Cardiac septum (tissue), 1 donor: Measurements from ENCODE around the gene TMEM63C. TPM values are rescaled to one million over a fixed set of nuclear protein-coding genes. Genes with fewer than 3 reads are reported as not detected.
A peak's percentile ranks its signal among the peaks of the same experiment; 100 is the strongest.

Source experiments
- DNase-seq: peaks from one replicate; pipeline ENCODE4 v3.0.0-alpha.2; 2020; ENCODE audit warnings: low spot score
- intact Hi-C: fragments of 100-400 bp; cut with DNase I; formaldehyde crosslinking; loops from one replicate; pipeline ENCODE4 v1.14.0; 2022
- long read RNA-seq: library from polyadenylated mRNA; unstranded; transcript quantifications from one replicate; pipeline ENCODE4 v2.0.0, GENCODE V29; 2021
- total RNA-seq: library from RNA; stranded (reverse); fragmentation: NEBNext Ultra II Directional; extraction: Animal tissue kit (Norgen Biotek cat#: 25700); gene quantifications from one replicate; pipeline ENCODE4 v1.2.1, GENCODE V29; 2021
- donor health status: DM: no; HTN: no; CAD: no.

Gene TMEM63C, protein sequence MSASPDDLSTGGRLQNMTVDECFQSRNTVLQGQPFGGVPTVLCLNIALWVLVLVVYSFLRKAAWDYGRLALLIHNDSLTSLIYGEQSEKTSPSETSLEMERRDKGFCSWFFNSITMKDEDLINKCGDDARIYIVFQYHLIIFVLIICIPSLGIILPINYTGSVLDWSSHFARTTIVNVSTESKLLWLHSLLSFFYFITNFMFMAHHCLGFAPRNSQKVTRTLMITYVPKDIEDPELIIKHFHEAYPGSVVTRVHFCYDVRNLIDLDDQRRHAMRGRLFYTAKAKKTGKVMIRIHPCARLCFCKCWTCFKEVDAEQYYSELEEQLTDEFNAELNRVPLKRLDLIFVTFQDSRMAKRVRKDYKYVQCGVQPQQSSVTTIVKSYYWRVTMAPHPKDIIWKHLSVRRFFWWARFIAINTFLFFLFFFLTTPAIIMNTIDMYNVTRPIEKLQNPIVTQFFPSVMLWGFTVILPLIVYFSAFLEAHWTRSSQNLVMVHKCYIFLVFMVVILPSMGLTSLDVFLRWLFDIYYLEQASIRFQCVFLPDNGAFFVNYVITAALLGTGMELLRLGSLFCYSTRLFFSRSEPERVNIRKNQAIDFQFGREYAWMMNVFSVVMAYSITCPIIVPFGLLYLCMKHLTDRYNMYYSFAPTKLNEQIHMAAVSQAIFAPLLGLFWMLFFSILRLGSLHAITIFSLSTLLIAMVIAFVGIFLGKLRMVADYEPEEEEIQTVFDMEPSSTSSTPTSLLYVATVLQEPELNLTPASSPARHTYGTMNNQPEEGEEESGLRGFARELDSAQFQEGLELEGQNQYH
- 0.46 TPM for total RNA-seq
- long read RNA-seq: 0 reads

DNA sequence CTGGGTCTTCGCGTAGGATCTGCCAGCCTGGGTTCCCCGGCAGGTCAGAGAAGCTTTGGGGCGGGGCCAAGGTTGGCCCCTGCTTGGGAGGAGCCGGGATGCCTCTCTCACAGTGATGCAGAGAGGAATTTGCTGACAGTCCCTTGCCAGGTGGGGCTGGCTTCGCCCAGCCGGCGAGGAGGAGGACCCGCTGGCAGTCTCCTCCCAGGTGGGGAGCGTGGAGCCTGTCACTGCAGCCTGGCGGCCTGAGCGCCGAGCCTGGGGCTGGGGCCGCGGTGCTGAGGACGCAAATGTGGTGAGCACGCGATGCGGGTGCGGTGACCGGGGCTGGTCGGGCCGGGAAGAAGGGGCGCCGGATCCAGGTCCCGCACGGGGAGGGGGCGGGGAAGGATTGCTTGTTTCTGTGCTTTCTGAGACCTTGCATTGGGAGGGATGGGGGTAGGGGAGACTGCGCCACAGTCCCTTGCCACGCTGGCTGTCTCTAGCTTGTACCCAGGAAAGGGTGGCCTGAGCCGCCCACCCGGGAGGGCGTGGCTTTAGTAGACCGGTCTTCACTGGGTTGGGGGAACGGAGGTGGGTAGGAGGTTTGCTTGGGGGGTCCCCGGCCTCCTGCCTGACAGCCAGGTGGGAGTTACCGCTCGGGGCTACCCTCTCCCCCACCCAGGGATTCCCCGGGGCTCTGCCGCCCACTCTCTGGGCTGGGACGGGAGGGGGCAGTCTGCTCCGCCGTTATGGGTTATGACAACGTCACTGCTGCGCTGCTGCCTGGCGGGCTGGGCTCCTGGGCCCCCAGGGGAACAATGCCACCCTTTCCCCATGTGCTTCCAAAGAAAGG lies at the start of gene TMEM63C:
TSS of gene TMEM63C (plus strand) at position 196 of the 835 bp plus-strand sequence. CDS start 37,016 bp downstream, outside the sequence.
- peak; percentile 54 for DNase-seq
- intact Hi-C loops: no loop called here

DNA sequence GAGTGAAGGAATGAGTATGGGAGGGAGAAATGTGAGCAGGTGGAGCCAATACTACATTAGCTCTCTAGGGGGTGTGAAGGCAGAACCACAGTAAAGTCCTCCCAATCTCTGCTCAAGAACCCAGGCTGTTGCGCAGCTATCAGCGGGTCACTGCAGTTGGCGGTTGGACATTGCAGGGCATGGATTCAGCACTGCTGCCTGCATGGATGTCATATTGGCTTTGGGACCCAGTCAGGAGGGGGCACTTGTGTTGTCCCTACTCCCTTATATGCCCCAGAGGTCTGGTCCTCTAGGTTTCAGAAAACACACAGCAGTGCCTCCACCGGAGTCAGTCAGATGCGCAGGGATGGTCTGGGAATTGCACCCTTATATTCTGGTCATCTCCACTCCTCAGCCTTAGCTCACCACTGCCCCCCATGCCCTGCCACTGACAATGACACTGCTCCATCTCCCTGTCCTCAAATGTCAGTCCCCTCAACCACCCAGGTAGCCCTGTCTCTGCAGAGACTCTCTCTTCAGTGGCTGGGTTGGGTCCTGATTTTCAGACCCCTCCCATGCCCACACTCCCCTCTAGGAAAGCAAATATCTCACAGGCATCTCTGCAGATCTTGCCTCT lies 49.6 kb upstream of the TMEM63C start:
- DNase-seq: no peak
- intact Hi-C loops: no loop called here

DNA sequence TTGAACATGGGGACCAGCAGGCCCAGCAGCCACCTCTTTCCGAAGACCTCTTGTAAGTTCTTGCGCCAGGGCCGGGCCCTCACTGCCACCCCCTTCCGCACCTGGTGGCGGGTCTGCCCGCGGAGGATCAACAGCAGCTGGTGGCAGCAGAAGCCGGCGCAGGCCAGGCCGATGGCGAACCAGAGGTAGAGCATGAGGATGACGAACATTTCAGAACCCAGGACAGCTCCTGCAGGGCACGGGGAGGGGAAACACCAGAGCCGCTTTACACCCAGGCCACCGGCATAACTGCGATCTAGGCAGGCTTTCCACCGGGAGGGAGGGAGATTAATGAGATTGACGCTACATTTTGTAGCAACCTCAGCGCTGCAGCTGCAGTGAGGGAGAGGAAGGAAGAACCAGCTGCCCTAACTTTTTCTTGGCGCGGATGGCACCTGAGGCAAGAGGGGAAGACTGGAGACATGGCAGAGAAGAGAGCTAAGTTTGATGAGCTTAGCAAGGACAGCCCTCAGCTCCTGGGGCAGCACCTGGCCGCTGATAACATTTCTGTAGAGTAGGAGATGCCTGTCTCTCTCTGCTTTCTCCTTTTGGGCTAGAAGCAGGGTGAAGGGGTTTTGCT lies 47.8 kb upstream of the TMEM63C start:
- DNase-seq: no peak
- intact Hi-C loops: no loop called here

DNA sequence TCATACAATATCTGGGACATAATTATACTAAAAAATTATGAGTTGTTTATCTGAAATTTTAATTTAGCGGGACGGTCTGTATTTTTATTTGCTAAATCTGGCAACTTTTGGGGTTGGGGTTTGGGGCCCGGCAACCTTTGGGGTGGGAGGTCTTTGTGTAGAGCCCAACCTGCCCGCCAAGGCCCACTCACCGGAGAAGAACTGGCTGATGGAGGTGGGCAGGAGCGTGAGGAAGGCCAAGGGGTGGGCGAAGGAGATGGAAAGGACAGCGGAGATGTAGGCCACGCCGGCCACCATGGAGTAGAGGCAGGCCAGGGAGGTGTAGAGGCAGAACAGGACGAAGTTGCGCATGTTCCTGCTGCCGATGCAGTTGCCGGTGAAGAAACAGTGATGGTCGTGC lies 42.6 kb upstream of the TMEM63C start:
- intact Hi-C loops: no loop called here
- DNase-seq: no peak

DNA sequence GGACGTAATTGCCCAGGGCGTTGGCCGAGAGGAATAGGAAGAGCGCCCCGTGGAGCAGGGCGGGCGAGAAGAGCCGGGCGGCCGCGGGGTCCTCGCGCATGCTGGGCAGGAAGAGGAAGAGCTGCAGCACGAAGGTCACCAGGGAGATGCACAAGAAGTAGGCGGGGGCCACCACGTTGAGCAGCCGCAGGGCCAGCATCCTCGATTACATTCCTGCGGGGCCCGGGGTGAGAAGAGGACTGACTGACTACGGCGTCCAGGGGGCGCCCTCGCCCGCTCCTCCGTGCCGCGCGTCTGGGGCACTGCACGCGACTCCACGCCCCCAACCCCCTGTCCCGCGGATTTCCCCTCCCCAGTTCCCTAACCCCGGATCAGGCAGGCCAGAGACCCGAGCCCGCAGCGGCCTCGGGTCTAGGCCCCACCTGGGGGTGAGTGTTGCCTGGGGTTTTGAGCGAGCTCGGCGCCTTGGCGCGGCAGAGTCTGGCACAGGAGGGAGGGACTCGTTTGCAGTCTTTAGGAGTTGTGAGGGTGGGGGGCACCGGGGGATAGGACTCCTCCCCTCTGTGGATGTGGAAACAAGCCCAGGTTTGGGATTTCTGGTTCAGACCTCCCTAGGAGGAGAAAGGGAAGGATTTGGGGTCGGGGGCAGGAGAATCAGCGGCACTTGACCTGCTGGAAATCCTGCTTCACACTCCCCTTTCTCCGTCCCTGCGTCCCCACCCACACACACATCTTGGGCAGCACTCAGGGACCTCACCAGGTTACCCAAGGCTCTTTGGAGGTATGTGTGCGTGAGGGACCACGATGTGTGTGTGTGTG lies 41.8 kb upstream of the TMEM63C start:
- intact Hi-C loops: loop anchor here (5.0 kb wide), 1 partner anchor 58 kb away; no protein-coding TSS in a partner anchor
- DNase-seq: no peak

DNA sequence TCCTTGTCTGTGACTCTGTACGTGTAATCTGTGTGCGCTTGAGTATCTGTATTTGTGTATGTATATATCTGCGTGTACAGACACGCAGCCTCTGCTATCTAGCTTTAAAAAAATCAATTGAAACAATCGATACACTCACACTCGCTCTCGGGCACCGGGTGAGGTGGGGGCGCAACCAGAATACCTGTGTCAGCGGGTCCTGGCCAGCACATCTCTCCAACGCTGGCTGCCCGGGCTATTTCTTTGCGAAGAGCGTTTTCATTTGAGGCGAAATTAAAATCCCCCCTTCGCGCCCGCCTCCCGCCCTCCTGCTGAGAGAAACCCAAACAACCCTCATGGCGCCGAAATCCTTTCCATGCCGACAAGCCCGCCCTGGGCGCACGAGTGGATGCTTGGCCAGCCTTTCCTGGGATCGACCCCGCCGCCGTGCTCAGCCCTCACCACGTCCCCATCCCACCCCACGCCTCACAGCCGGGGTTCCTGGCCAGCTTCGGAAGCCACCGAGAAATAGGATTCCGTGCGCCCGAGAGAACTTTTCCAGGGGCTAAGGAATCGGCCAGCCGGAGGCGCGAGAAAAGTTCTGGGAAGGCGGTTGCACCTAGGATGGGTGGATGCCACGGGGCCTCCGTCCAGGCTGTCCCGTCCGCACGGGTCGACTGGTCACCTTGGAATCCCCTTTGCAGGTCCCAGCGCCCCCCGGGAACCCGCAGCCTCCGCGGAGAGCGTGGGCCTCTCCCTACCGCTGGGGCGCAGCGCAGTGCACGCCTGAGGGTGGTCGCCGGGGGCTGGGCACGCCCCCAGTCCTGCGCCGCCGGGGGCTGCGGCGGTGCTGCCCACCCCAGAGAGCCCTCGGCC lies 41.0 kb upstream of the TMEM63C start:
- peak; percentile 46 for DNase-seq
- intact Hi-C loops: loop anchor here (5.0 kb wide), 1 partner anchor 57 kb away; no protein-coding TSS in a partner anchor

DNA sequence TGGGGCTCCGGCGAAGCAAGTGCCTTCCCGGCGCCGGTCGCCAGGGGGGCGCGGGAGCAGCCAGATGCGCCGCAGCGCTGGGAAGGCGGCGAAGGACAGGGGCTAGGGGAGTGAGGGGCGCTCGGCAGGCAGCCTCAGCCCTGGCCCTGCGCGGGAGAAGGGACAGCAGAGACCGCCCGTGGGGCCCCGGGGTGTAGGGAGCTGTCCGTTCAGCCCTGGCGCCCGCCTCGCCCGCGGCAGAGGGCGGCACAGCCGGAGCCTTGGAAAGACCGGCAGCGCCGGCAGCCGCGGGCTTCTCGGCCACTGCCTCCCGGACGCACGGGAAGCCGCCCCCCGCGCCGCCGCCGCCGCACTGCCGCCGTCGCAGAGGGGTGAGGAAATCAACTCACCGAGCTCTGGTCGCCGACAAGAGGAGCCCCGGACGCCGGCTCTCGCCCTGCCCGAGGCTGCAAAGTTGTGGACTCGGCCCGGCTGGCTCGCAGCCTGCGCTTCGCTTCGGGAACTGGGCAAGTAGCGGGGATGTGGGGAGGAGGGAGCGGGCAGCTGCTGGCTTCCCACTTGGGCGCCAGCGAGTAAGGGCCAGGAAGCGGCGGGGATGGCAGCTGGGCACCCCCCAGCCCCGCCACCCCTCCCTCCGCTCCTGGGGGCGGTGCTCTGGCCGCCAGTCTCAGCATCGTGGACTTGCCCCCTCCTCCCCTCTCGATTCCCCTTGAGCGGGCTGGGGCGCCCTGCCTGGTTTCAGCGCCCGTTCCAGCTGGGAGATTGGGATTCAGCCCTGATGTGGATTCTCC lies 40.2 kb upstream of the TMEM63C start, which contains the start of gene ZDHHC22:
TSS of gene ZDHHC22 (minus strand) at position 578 of the 791 bp plus-strand sequence. CDS start 2,053 bp downstream, outside the sequence.
- intact Hi-C loops: loop anchor here (5.0 kb wide), 1 partner anchor 56 kb away; no protein-coding TSS in a partner anchor
- DNase-seq: peak; percentile 47

DNA sequence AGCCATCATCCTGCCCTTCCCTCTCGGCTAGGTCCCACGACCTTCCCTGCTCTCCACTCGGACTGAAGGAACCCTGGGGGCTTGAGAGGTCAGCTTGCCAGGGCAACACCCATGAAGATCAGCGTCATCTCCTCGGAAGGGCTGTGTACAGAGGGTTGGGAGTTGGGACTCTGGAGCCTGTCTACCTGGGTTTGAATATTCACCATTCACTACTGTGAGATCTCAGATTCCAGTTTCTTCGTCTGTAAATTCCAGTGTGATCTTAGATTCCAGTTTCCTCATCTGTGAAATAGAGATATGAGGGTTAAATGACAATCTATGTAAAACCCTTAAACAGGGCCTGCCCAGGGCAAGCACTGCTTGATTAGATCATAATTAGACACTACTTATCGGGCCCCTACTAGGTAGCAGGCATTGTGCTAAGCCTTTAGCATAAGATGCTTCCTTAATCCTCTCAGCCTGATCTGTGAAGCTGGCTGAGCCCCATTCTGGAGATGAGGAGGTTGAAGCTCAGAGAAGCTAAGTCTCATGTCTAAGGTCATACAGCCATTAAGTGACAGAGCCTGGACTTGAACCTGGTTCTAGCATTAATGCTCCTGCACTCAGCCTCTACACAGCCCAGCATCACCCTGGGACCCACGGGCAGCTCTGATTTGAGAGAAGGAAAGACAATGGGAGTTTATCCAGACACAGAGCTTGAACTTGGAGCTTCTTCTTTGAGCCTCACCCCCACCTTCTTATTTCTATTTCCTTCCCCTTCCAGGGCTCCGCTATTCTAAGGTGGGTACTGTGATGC lies 39.4 kb upstream of the TMEM63C start:
- intact Hi-C loops: loop anchor here (5.0 kb wide), 1 partner anchor 55 kb away; no protein-coding TSS in a partner anchor
- DNase-seq: peak; percentile 35

DNA sequence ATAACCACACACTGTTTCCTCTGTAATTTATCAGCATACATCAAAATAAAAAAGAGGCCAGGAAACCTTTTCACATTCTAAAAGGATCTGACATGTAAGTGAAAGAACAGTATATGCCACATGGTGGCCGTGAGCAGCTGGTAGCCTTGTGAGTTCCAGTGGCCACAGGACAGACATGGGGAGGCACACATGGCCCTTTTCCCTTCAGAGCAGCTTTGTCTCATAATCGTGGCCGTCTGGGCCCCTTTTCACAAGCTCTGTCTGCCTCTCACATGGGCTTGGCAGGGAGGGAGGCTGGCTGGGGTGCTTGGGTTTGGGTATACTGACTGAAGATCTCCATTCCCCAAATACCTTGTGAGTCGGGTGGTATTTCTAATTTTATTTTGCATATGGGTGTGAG lies 38.5 kb upstream of the TMEM63C start:
- intact Hi-C loops: loop anchor here (5.0 kb wide), 1 partner anchor 54 kb away; no protein-coding TSS in a partner anchor
- peak; percentile 59 for DNase-seq

DNA sequence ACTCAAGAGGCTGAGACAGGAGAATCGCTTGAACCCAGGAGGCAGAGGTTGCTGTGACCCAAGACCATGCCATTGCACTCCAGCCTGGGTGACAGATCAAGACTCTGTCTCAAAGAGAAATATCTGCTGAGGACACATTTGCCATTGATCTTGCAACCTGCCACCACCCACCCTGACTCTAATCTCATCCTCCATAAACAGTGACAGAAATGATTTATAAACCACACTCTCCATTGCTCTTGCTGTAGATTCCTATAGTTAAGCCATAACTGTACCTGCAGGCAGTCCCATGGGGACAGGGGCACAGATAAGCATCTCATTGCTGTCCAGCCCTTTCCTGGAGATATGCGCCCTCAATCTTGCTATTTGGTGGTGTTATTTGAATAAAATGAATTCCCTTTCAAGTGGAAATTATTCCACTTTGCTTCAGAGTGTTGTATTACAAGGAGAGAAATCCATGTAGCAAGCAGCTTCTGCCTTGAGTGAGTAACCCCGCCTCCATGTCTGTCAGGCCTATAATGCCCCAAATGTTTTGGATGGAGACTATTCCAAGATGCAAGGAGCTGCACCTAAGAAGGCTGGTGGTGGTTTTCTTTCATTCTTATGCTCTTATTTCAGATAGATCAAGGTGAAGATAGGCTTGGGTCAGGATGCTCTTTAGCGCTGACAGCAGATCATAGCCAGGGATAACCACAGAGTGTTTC lies 37.0 kb upstream of the TMEM63C start:
- DNase-seq: peak; percentile 12
- intact Hi-C loops: loop anchor here (5.0 kb wide), 1 partner anchor 53 kb away; no protein-coding TSS in a partner anchor

DNA sequence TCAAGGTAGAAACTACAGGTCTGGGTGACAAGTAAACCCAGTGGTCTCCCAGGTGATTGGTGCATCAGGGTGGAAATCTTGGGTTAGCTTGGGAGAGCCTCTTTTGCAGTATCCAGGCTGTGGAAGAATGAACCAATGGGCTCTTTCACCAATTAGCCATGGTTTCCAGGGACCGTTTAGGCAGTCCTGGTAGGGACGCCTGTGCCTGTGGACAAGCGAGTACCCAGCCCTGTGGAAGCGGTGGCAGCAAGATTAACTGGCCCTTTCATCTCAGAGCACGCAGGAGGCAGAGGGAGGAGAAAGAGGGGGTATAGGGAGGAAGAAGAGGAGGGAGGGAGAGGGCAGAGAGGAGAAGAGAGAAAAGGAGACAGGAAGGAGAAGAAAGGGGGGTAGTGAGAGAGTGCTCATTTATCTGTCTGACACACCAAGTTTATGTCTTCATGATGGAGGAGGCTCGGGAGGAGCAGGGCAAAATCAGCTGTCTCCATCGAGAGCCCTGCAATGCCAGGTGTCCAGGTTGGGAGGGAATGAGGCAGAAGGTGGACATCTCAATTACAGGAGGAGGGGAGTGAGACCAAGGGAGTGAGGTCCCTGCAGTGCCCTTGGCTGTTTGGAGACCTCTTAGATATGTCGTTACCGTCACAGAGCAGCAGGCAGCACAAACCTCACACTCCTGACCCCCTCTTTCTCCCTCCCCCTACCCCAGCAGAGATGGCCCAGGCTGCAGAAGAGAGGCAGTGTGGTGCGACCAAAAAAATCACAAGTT lies 35.4 kb upstream of the TMEM63C start:
- intact Hi-C loops: no loop called here

DNA sequence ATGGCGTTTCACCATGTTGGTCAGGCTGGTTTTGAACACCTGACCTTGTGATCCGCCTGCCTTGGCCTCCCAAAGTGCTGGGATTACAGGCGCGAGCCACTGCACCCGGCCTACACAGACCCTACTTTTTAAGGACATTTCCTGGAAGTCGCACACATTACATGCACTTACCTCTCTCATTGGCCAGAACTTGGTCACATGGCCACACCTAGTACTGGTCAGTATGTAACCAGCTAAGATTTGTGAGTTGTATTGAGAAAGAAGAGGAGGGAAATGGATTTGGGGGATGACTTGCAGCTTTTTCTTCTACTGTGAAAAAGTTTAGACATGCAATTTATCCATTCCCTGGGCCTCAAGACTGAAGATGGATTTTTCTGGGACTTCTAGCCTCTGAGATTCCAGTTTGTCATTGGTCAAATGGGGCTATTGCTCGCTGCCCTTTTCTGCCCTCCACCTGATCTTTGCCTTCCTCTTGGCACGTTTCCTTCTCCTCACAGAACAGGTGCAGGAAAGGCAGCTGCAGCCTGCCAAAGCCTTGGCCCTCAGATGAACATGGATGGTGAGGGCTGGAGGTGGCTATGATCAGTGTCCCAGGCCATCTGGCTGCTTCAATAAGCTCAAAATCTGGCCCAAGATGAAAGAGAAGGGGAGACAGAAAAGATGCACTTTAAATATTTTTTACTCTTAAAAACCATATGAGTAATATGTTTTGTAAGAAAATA lies 32.9 kb upstream of the TMEM63C start:
- peak; percentile 17 for DNase-seq
- intact Hi-C loops: no loop called here

More for the DNA sequence above, 35.4 kb upstream of the TMEM63C start:
- DNase-seq: peak; percentile 67

DNA sequence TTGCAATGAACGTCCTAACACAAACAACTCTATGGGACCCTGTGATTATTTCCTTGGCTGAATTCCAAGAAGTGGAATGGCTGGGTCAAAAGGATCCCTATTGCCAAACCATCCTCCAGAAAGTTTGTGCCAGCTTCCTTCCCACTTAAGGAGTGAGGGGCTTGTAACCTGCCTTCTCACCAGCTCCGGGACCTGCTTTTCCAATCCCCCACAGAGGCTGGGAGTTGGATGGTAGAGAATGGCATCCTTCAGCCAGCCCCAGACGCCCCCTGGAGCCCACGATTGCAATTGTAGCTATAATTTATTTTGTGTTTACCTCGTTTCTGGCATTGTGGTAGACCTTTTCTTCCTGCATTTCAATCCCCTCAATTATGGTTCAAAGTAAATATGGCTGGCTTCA lies 30.4 kb upstream of the TMEM63C start:
- no peak for DNase-seq
- intact Hi-C loops: loop anchor here (5.0 to 10.0 kb wide), 2 partner anchors 166 to 404 kb away; no protein-coding TSS in a partner anchor
